Glomerular visceral epithelial cell (primary cell): ENCODE data around the gene HPX.

Experiments
- DNase-seq: peaks from one replicate; pipeline ENCODE4 v3.0.0-alpha.2; 2016; ENCODE audit errors: extremely low spot score

HPX gene

DNA sequence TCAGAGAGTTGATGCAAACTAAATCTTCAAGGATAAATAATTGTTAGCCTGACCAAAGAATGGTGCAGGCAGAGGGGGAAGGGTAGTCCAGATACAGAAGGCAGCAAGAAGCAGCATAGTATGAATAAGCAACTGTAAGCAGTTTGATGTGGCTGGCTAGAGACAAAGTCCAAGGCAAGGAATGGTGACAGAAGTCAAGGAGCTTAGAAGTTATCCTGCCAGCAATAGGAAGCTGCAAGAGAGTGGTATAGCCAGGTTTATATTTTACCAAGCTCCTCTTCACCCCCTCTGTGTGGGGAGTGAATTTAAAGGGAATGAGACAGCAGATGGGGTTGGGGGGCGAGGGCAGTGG is 18.3 kb upstream of the HPX start:
- DNase-seq = no peak

DNA sequence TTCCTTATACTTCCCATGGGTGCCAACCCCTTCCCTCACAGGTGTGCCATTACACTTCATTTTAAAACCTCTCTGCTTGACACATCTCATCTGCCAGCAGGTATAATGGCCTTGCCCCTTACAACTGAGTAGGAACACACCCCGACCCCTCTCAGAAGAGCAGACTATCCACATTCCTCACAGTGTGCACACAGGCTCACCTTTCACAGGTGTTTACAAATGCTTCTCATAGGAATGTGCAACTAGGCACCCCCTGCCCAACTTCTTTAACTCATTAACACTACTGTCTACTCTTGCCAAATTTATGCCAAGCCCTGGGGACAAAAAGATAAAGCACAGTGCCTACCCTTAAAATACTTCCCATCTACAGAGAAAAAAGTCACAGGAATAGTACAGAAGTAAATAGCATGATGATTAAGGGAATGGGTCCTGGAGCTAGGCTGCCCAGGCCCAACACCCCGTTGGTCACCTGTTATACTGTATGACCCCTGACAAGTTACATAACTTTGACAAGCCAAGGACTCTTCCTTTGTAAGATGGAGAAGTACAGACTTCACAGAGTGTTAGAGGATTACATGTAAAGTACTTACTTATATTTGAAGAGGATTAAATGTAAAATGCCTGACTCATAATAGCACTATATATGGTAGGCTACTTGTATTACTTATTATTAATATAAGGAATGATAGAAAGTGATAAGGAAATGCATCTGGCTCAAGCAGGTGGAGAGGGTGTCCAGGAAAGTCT is 17.7 kb upstream of the HPX start:
- DNase-seq = no peak

DNA sequence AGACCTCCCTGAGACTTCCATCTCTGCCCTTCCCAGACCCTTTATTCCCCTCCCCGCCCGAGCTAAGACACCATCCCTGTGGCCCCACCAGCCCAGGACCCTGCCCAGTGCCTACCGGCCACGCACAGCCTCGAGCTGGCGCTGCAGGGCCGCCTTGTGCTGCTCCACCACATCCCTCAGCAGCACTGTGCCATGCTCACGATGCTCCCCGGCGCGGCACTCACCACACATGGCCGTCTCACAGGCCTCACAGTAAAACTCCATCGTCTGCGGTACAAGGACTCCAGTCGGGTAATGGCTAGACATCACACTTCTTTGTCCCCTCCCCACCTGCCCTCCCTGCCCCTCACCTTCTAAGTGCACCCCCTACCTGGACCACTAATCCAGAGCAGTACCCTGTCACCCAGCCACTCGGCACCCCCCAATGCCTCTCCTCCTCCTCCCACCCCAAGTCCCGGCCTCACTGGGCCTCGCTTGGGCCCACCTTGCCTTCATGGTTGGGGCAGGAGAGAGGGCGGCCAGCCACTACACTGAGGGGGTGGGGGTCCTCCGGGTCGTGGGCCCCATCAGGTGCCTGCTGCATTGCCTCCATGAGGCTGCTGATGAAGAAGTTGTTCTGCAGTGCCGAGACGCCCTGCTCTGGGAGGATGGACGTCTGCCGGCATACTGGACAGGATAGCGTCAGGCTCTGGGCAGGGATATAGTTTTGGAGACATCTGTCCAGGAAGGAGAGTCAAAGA is 17.0 kb upstream of the HPX start:
- no peak for DNase-seq

DNA sequence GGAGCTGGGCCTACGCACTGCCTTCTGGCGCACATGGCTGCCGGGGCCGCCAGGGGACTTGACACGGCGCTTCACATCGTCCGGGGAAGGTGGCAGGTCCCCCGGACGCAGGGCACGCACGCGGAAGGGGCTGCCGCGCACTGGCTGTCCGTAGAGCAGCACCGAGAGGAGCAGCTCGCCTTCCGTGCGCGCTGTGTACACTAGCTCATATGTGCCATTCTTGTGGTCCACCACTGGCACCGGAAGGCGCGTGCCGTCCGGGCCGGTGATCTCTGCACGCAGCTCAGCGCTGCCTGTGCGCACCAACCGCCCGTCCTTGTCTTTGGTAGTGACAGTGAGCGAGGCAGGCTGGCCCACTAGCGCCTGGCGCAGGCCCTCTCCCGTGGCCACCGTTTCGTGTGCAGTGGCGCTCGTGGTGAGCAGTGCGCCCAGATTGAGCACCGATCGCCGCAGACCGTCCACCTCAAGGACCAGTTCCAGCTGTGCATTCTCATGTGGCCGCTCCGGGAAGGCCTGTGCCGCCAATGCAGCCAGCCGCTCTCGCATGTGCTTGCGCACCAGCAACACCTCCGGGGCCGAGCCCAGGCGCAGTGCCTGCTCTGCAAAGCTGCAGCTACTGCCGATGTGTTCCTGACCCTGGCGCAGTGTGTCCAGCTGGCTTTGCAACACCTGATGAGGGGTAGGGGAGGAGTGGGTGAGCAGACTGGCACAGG is 15.7 kb upstream of the HPX start:
- DNase-seq = no peak

DNA sequence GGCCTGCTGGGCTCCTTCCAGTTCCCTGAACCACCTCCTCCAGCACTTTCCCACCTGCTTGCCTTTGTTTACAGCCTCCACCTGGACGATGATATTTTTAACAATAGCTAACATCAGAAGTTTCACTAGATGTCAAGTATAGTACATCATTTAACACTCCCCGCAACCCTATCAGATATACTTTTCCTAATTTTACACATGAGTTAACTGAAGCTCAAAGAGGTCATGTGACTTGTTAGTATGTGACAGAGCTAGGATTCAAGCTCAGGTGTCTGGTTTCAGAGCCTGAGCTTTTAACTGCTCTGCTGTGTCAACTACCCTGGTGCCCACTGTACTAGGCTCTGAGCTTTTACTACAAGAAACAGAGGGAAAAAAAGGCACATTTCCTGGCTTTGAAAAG is 14.3 kb upstream of the HPX start:
- DNase-seq = no peak

DNA sequence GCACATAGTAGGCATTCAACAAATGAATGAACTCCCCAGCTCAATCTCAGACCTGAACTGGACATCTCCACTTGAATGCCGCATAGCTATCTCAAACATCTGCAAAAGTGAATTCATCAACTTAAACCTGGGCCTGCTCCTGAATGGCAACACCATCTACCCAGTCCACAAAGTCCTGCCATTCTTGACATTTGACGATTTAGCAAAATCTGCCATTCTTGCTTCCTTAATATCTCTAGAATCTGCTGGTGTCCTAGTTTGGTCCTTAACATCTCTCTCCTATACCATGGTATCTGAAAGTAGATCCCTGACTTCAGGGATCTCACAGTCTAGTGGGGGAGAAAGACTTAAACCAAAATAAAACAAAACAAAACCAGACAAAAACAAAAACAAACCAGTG is 12.4 kb upstream of the HPX start:
- no peak for DNase-seq

DNA sequence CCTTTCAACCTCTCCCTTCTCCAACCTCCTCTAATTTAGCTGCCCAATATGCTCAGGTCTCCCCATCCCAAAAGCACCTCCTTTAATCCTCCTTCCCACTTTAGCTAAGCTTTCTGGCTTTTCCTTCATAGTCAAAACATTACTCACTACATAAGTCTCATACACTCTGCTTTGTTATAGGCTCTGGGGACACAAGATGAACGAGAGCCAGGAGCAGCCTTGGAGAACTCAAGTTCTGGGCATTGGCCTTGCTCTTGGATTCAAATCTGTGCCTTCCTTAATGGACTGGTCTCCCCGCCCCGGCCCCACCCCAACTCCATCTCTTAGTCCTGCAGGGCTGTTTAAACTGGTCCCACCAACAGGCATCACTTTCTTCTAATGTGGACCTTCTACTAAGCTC is 11.4 kb upstream of the HPX start:
- DNase-seq = no peak

DNA sequence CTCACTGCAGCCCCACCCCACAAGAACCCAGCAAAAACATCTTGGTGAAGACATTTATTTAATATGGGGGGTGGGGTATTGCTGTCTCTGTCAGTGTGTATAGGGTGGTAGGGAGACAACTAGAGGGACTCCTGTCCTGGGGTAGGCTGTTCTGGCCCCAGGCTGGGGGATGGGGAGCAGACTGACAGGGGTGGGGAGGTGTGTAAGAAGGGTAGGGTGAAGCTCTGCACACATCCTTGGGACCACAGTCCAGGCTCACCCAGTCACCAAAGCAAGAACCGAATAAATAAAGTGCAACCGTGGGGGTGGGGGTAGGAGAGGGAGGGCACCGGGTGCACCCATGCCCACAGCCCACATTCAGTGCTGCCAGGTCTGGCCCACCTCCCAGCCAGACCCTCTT is 7.8 kb upstream of the HPX start:
- no peak for DNase-seq

DNA sequence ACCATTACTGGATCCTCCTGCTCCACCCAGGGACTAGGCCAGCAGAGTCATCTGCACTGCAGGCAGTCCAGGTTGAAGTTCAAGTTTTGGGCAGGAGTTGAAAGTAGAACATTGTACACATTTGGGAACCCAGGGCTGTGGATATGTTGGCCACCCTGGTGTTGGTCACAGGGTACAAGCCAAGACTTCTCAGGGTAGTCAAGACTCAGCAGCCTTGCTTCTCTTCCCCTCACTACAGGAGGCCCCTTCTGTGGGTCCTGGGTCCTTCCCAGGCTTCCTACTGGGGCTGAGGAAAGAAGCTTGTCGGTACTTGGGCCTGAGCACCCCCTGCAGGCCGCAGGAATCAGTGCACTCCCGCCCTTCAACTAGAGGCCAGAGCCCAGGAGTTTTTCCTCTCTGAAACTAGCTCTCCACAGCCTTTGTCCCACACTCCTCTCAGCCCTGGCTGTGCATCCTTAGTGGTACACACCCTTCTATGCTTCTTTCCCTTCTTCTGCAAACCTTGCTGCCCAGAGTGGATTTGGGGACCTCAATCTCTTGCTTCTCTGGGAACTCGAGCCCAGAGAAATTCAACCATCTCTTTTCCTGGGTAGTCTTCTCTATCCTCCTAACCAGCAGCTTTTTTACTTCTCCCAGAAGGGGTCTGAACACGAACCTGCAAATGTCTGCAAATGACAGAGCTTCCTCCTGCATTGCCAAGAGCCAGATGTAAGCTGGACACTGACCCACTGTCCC is 2.6 kb upstream of the HPX start:
- peak; percentile 52 for DNase-seq

DNA sequence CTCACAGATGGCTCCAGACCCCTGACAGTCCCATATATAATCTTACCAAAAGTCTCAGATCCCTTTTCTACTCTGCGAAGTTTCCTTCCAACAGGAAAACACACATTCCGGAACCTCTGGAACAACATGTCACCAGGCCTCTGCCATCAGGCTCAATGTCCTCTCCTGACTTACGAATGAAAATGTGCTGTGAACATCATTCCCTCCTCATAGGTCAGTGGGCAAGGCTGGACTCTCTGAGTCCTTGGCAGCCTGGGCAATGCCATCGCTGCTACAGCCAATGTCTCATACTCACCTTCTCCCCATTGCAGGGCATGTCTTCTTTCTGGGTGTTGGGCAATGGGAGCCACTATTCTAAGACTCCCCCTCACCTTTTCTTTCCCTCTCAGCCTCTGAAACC is 1.7 kb upstream of the HPX start:
- no peak for DNase-seq

DNA sequence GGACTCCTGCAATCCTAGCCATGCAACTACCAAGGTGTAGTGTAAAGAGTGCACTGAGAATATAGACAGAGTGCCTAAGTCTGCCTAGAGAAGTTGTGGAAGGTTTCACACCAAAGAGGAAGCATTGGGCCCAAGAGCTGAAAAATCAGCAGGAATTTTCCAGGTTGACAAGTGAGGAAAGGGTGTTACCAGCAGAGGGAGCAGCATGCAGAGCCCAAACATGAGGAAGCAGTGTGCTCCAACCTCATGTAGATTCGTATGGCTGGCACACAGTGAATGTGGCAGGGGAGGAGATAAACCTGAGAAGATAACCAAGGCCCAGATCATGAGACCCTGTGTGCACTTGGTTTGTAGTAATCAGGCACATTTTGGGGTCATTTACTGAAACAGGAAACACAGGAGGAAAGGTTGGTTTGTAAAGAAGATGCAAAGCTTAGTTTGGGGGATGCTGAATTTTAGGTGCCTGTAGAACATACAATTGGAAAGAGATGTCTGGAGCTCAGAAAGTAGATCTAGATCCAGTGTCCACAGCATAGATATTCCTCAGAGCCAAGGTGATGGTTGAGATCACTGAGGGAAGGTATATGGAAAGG is 1.7 kb downstream of the HPX start:
- peak; percentile 50 for DNase-seq

DNA sequence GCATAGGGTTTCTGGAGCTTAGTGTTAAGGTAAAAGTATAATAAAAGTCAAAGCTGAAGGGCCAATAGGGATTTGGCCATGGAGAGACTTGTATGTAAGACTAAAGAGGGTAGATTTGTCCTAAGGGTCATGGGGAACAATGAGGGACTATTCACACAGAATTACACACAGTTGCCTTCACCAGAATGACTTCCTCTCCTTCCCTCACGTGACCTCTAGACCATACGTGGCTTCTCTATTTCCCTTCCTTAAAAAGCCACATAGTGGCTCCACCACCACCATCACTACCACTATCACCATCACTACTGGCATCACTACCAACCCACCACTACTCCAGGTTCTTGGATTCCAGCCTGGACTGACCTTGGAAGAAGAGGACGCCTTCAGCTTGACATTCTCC is 2.8 kb downstream of the HPX start:
- DNase-seq = no peak

DNA sequence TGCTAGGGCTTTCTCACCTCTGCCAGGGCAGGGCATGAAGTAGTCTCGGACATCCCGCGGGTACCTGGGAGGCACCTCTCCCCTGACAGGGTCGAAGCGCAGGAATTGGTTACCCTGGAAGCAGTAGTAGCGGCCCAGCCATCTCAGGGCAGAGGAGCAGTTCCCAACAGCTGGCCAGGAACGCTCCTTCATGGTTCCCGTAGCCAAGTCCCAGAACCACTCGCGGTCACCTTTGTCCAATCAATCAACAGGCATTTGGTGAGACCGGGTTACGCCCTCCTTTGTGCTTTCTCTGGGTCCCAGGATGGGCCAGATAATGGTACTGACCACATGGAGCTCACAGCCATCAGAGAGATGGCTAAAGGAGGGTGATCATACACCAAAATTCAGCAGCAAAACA is 3.4 kb downstream of the HPX start:
- DNase-seq = no peak

DNA sequence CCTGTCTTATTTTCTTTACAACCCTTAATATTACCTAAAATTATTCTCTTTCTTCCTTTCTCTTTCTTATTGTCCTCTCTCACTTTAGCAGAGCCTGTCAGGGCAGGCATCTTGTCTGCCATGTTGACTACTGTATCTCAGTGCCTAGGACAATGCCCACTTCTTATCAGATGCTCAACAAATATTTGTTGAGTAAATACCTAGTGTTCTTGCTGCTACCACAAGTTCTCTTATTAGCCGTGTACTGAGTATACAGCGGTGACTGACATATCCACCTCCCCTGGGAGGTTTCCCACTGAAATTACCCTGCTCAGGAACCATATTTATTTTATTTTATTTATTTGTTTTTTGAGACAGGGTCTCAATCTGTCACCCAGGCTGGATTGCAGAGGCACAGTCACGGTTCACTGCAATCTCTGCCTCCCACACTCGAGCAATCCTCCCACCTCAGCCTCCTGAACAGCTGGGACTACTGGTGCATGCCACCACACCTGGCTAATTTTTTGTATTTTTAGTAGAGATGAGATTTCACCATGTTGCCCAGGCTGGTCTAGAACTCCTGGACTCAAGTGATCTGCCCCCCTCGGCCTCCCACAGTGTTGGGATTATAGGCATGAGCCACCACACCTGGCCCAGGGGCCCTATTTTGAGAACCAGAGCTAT is 6.7 kb downstream of the HPX start:
- DNase-seq = no peak

DNA sequence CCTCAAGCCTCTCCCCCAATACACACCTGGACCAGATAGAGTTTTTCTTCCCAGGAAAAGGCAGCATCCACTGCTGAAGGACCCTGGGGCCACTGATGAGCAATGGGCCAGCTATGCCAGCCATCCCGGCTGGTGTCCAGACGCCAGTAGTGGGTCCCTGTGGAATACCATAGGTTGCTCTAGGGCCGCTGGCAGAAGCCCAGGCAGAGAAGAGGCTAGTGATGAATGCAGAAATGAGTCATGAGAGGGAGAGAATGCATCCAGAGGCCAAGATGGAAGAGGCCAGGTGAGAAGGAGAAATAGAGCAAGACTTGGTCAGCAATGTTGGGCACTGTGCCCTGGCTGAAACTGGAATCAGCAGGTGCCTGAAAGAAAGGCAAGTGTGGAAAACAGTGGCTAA is 8.9 kb downstream of the HPX start:
- peak; percentile 87 for DNase-seq

DNA sequence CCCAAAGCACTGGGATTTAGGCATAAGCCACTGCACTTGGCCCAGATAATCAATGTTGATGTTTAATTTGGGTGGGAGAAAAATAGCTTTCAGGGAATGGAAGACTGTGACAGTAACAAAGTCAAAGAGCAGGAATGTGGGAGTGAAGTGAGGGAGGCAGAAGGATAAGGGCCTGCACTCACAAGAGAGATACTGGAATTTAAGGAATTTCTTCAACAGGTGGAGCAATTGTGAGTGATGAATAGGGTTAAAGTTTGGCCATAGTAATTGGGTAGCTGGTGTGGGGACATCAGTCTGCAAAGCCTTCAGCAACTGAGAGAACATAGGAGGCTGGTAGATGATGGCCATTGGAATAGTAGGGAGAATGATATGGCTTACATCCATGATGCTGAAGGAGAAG is 13.3 kb downstream of the HPX start:
- DNase-seq = no peak

DNA sequence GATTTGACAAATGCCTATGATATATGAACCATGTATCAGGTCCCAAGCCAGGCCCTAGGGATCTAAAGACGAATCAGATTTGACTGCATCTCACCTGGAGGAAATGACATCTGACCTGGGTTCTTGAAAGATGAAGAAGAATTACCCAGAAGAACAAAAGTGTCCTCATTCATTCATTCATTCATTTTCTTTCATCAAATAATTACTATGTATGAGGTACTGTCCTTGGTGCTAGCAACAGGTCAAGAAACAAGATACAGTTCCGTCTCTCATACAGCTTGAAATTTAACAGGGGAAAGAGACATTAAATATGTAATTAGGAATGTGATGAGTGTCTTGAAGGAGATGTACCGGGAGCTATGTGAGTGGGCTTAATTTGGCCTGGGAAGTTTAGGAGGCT is 20.1 kb downstream of the HPX start:
- no peak for DNase-seq

DNA sequence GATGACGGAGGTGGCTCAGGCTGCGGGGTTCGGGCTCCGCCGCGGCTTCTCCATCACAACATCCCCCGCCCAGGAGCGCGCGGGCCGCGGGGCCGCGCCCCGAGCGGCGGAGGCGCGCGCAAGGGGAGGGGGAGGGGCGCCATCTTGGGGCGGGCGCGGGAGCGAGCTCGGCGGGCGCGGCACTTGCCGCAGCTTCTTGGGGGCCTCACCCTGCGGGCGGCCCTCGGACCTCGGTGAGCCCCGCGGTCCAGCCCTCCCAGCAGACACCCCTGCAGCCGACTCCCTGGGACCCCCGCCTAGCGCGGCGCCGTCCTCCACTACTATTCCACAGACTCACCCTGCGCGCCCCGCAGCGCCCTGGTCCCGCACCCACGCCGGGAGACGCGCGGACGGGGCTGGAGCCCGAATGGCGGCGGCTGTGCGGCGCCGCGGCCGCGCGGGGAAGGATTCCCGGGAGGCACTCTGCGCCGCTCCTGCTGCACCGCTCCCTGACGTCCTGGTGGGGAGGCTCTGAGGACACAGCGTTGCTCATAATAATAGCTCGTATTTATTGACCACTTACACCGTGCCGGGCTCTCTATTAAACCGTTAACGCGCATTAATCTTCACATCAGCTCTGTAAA is 21.7 kb downstream of the HPX start, which contains the start of gene APBB1:
TSS of gene APBB1 (minus strand) at position 86 of the 623 bp plus-strand sequence. CDS start 7,747 bp downstream, outside the sequence.
- peak; percentile 60 for DNase-seq

DNA sequence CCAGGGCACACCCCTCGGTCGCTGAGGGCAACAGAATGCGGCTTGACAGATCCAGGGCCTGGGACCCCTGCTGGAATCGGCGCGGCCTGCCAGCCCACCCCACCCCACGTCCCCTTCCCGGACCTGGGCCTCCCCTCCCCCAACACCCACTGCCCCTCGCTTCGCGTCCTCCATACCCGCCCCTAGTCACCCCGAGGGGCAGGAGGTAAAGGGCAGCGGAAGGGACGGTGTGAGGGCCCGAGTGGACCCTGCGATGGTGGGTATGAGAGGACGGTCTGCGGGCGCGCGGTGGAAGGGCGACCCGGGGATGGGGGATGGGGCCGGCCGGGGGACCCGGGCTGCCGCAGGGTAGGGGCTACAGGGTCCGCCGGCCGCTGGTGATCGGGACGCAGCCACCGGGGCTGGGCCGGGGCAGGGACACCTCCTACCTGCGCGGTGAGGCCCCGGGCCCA is 22.2 kb downstream of the HPX start:
- no peak for DNase-seq

DNA sequence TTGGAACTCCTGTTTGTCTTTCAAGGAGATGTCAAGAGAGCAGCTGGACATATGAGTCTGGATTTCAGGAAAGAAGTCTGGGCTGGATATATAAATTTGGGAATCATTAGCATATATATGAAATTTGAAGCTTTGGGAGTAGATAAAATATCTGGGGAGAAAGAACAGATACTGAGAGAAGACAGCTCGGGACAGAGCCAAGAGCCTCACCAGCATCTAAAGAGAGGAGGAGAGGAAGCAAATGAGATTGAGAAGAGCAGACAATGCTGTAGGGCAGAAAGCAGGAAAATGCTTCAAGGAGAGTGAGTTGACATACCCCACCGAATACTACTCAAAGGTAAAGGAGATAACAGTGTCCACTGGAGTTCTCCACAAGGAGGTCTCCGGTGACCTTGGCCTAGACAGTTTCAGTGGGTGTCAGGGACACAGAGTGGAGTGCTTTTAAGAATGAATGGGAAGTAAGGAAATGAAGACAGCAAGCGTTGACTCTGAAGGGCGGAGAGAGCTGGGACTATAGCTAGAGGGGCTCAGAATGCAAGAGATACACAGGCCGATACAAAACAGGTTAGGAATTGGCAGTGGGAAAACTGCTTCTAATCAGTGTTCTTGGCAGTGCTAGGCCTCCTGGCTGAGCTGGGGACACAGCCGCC is 22.8 kb downstream of the HPX start:
- DNase-seq = no peak
